ENCODE measurements around the gene BICD1.
"Not testable (repeated sequence)": the region's sequence is repeated elsewhere in the genome, so short reads cannot be mapped to it uniquely, and the experiment has no call there.

The BICD1 gene

GRCh38 chr12:32196250-32197198, 89.9 kb downstream of the BICD1 start:
- no peak for DNase-seq

GRCh38 chr12:32197421-32197820, 90.8 kb downstream of the BICD1 start:
- DNase-seq: no peak

- DNase-seq: no peak
These were observed 91.9 kb downstream of the BICD1 start for GRCh38 chr12:32198555-32198954.

GRCh38 chr12:32201096-32201495, 94.4 kb downstream of the BICD1 start:
- DNase-seq: no peak

GRCh38 chr12:32201976-32202375, 95.3 kb downstream of the BICD1 start:
- DNase-seq: no peak

GRCh38 chr12:32205731-32206130, 99.1 kb downstream of the BICD1 start:
- DNase-seq: no peak

- DNase-seq: no peak
These were observed 101.7 kb downstream of the BICD1 start for GRCh38 chr12:32208355-32208754.

GRCh38 chr12:32211066-32211899, 104.6 kb downstream of the BICD1 start:
- DNase-seq: no peak

- no peak for DNase-seq
These were observed 105.2 kb downstream of the BICD1 start for GRCh38 chr12:32211900-32212156.

GRCh38 chr12:32214723-32215122, 108.1 kb downstream of the BICD1 start:
- DNase-seq: no peak

- no peak for DNase-seq
These were observed 111.0 kb downstream of the BICD1 start for GRCh38 chr12:32217354-32218310.

- no peak for DNase-seq
These were observed 117.3 kb downstream of the BICD1 start for GRCh38 chr12:32223941-32224340.

- DNase-seq: no peak
These were observed 120.1 kb downstream of the BICD1 start for GRCh38 chr12:32226768-32227167.

GRCh38 chr12:32229971-32230612, 123.4 kb downstream of the BICD1 start:
- DNase-seq: no peak

- no peak for DNase-seq
These were observed 124.0 kb downstream of the BICD1 start for GRCh38 chr12:32230613-32230993.

GRCh38 chr12:32231361-32231760, 124.7 kb downstream of the BICD1 start:
- DNase-seq: not testable (repeated sequence)

GRCh38 chr12:32233568-32233967, 126.9 kb downstream of the BICD1 start:
- DNase-seq: no peak

- DNase-seq: no peak
These were observed 128.6 kb downstream of the BICD1 start for GRCh38 chr12:32235251-32235650.

GRCh38 chr12:32240162-32240561, 133.5 kb downstream of the BICD1 start:
- no peak for DNase-seq

- DNase-seq: no peak
These were observed 134.2 kb downstream of the BICD1 start for GRCh38 chr12:32240831-32241230.

- DNase-seq: no peak
These were observed 136.0 kb downstream of the BICD1 start for GRCh38 chr12:32242641-32243040.

GRCh38 chr12:32248441-32249140, 141.9 kb downstream of the BICD1 start:
- DNase-seq: no peak
